GM19238 (cell line): ENCODE data around the gene ALAD.

Source experiments
- DNase-seq: peaks from one replicate; pipeline ENCODE4 v3.0.0; 2011; ENCODE audit warnings: low spot score; ENCODE audit not compliant: insufficient read length

The ALAD gene

GRCh38 chr9:113349445-113350094, 51.5 kb downstream of the ALAD start, which contains the start of gene BSPRY:
Gene BSPRY (plus strand): TSS chr9:113349541. CDS start chr9:113349580, 39 bp downstream.
- DNase-seq = peak; percentile 49

GRCh38 chr9:113349066-113349444, 52.0 kb downstream of the ALAD start:
- DNase-seq = no peak

GRCh38 chr9:113348437-113348836, 52.6 kb downstream of the ALAD start:
- no peak for DNase-seq

- DNase-seq = no peak
Observed at GRCh38 chr9:113345671-113346070, 55.4 kb downstream of the ALAD start.

GRCh38 chr9:113345190-113345589, 55.9 kb downstream of the ALAD start:
- no peak for DNase-seq

GRCh38 chr9:113343732-113344231, 57.3 kb downstream of the ALAD start:
- DNase-seq = no peak

- DNase-seq = no peak
Observed at GRCh38 chr9:113341712-113342410, 59.2 kb downstream of the ALAD start.

GRCh38 chr9:113340011-113340699, 60.9 kb downstream of the ALAD start, which contains the start of gene WDR31:
Gene WDR31 (minus strand): TSS chr9:113340275. CDS start chr9:113332022, 8,253 bp downstream.
- DNase-seq = peak; percentile 91

- no peak for DNase-seq
Observed at GRCh38 chr9:113337714-113338113, 63.4 kb downstream of the ALAD start.
